Omental fat pad (tissue), 4 donors: ENCODE measurements around the gene SEMA6B. TPM values are rescaled to one million over a fixed set of nuclear protein-coding genes. Genes with fewer than 3 reads are reported as not detected.

Source experiments
- ATAC-seq: fragments of 150-250 bp; one replicate; pipeline ENCODE4 v1.9.1; 2016; ENCODE audit warnings: mild to moderate bottlenecking, moderate library complexity; ENCODE audit not compliant: low FRiP score
- DNase-seq: peaks from one replicate; pipeline ENCODE4 v3.0.0-alpha.2; 2019; ENCODE audit warnings: low spot score
- CTCF ChIP-seq, 3 donors: fragments of 450-650 bp; IDR thresholded peaks; one replicate each; pipeline ENCODE4 v1.5.1; 2016 to 2017; ENCODE audit warnings: antibody characterized with exemption in 3 of 3, mild to moderate bottlenecking in 3 of 3, moderate library complexity in 2 of 3
- total RNA-seq, 4 donors: library from RNA; depleted of rRNA; stranded (reverse); fragments of >200 nt; gene quantifications; one replicate each; pipeline ENCODE4 v1.1.0, GENCODE V29; 2016

SEMA6B gene
- total RNA-seq, 4 donors from 2014 or later = 4.4 to 39.3 (median 10.9) TPM

- ATAC-seq = no peak
- TF ChIP-seq CTCF (IDR thresholded peaks at IDR 0.05) = no peak
Measured at GRCh38 chr19:4586691-4587090, 27.2 kb upstream of the SEMA6B start.

GRCh38 chr19:4586245-4586644 lies 26.8 kb upstream of the SEMA6B start:
- no peak for TF ChIP-seq CTCF (IDR thresholded peaks at IDR 0.05)
- no peak for DNase-seq
- ATAC-seq = no peak

More at GRCh38 chr19:4586691-4587090, 27.2 kb upstream of the SEMA6B start:
- no peak for DNase-seq

- TF ChIP-seq CTCF (IDR thresholded peaks at IDR 0.05) = no peak
- ATAC-seq = no peak
- no peak for DNase-seq
Measured at GRCh38 chr19:4585556-4585955, 26.1 kb upstream of the SEMA6B start.

GRCh38 chr19:4584670-4585460 lies 25.4 kb upstream of the SEMA6B start:
- no peak for ATAC-seq
- no peak for DNase-seq
- TF ChIP-seq CTCF (IDR thresholded peaks at IDR 0.05) = no peak

GRCh38 chr19:4583961-4584669 lies 24.6 kb upstream of the SEMA6B start:
- no peak for TF ChIP-seq CTCF (IDR thresholded peaks at IDR 0.05)
- DNase-seq (no peak), ATAC-seq (no peak)

- ATAC-seq (no peak), DNase-seq (no peak)
- TF ChIP-seq CTCF (IDR thresholded peaks at IDR 0.05) = no peak
Measured at GRCh38 chr19:4582980-4583842, 23.7 kb upstream of the SEMA6B start.
